Esophagus squamous epithelium (tissue), 5 donors: ENCODE results near the gene MED29. TPM values are rescaled to one million over a fixed set of nuclear protein-coding genes. Genes with fewer than 3 reads are reported as not detected.
A peak's percentile ranks its signal among the peaks of the same experiment; 100 is the strongest.

Experiments used
- DNase-seq: peaks from one replicate; lab custom pipeline; 2025; lab: John Stamatoyannopoulos, UW
- H3K27ac ChIP-seq, 4 donors: fragments of 200-600 bp; sonication (generic); one replicate each; pipeline ENCODE4 v1.5.1; 2016 to 2019; ENCODE audit warnings: mild to moderate bottlenecking in 1 of 4
- H3K27me3 ChIP-seq, 4 donors: fragments of 200-600 bp; sonication (generic); 1 replicate in 3 of 4; 2 replicates in 1 of 4; pipeline versions ENCODE4 v1.5.1 to v1.6.0; 2017 to 2021; ENCODE audit warnings: antibody characterized with exemption in 1 of 4
- H3K36me3 ChIP-seq, 3 donors: fragments of 200-600 bp; sonication (generic); one replicate each; pipeline ENCODE4 v1.5.1; 2016 to 2019
- H3K4me1 ChIP-seq, 3 donors: fragments of 200-600 bp; sonication (generic); one replicate each; pipeline ENCODE4 v1.5.1; 2017 to 2019
- H3K4me3 ChIP-seq, 4 donors: fragments of 200-600 bp; sonication (generic); 1 replicate in 3 of 4; 2 replicates in 1 of 4; pipeline ENCODE4 v1.5.1; 2016 to 2019; ENCODE audit warnings: mild to moderate bottlenecking in 2 of 4, moderate library complexity in 1 of 4
- H3K9me3 ChIP-seq, 3 donors: fragments of 200-600 bp; sonication (generic); one replicate each; pipeline ENCODE4 v1.5.1; 2016 to 2019
- CTCF ChIP-seq, 6 experiments: fragments of 450-650 bp in 4 of 6; fragments of 200-600 bp in 2 of 6; sonication (generic) in 2 of 6; IDR thresholded peaks; one replicate each; pipeline ENCODE4 v1.5.1; 2016 to 2019; ENCODE audit warnings: antibody characterized with exemption in 6 of 6, mild to moderate bottlenecking in 4 of 6, moderate library complexity in 4 of 6
- POLR2A ChIP-seq, 4 donors: fragments of 450-650 bp; IDR thresholded peaks; one replicate each; pipeline ENCODE4 v1.6.1; 2017; ENCODE audit warnings: antibody characterized with exemption in 4 of 4, mild to moderate bottlenecking in 4 of 4, moderate library complexity in 3 of 4
- WGBS, 2 donors: methylation state at CpG; one replicate each; pipeline ENCODE4 v1.1.5; 2018; 5-methylcytosine and 5-hydroxymethylcytosine counted together
- intact Hi-C: fragments of 100-400 bp; cut with DNase I; formaldehyde crosslinking; loops from one replicate; pipeline ENCODE4 v1.15.0; 2022
- total RNA-seq, 4 donors: library from RNA; depleted of rRNA; stranded (reverse); fragments of >200 nt; gene quantifications; one replicate each; pipeline ENCODE4 v1.1.0, GENCODE V29; 2016
- donor health status: DM: yes; HTN: yes; CAD: no.

MED29 gene
- total RNA-seq, 4 donors from 2014 or later, result 11.8 to 20.1 (median 16.5) TPM

GRCh38 chr19:39406656-39407409 lies 15.7 kb downstream of the MED29 start, which contains the start of gene ZFP36:
Gene ZFP36, plus strand, starts transcription at chr19:39406847. Its CDS starts 58 bp downstream, at chr19:39406905.
- Histone ChIP-seq H3K27ac (peak within 1 kb of the TSS; percentile 99), H3K4me3 (peak within 1 kb of the TSS; percentile 76 to 90 (median 79)), H3K27me3 (no peaks in the 10 kb centered on the region), H3K4me1 (peaks cover 37 to 67% (median 52%) of the 10 kb centered on the region in 3 donors), H3K9me3 (no peaks in the 10 kb centered on the region), H3K36me3 (peaks cover 11 to 21% (median 19%) of the 10 kb centered on the region in 3 donors)
- TF ChIP-seq CTCF (IDR thresholded peaks at IDR 0.05), result peak in 3 of 6 experiments; percentile 11 to 26 (median 18)
- peak; percentile 66 to 100 (median 90) for TF ChIP-seq POLR2A (IDR thresholded peaks at IDR 0.05)
- intact Hi-C loops, result no loop called here
- DNase-seq, result peak; percentile 58
- WGBS, 2 donors, result 0 to 4% methylated on average over 5 to 9 of the region's 56 CpGs

GRCh38 chr19:39407410-39407659 lies 16.2 kb downstream of the MED29 start:
- peaks cover 11 to 21% (median 19%) of the 10 kb centered on the region in 3 donors for H3K36me3 ChIP-seq
- intact Hi-C loops, result no loop called here
- WGBS, 2 donors, result 0% methylated on average over 2 to 5 of the region's 14 CpGs
- peak; percentile 39 for DNase-seq
- TF ChIP-seq POLR2A (IDR thresholded peaks at IDR 0.05) (no peak), CTCF (IDR thresholded peaks at IDR 0.05) (no peak)
- peak overlapping the region; percentile 76 to 90 (median 79) for H3K4me3 ChIP-seq
- no peaks in the 10 kb centered on the region for H3K27me3 ChIP-seq
- H3K9me3 ChIP-seq, result no peaks in the 10 kb centered on the region
- H3K4me1 ChIP-seq, result peaks cover 32 to 64% (median 47%) of the 10 kb centered on the region in 3 donors
- peak overlapping the region; percentile 99 for H3K27ac ChIP-seq

- H3K4me1 ChIP-seq, result peaks cover 31 to 63% (median 44%) of the 10 kb centered on the region in 3 donors
- peak in 3 of 4 donors; percentile 48 to 81 (median 52) for TF ChIP-seq POLR2A (IDR thresholded peaks at IDR 0.05)
- peak in 1 of 6 experiments; percentile 7 for TF ChIP-seq CTCF (IDR thresholded peaks at IDR 0.05)
- WGBS, 2 donors, result 8 to 10% methylated on average over 11 to 12 of the region's 40 CpGs
- no peaks in the 10 kb centered on the region for H3K27me3 ChIP-seq
- peak overlapping the region; percentile 99 for H3K27ac ChIP-seq
- intact Hi-C loops, result no loop called here
- H3K36me3 ChIP-seq, result peaks cover 11 to 21% (median 19%) of the 10 kb centered on the region in 3 donors
- DNase-seq, result no peak
- H3K4me3 ChIP-seq, result peak overlapping the region; percentile 76 to 90 (median 79)
- no peaks in the 10 kb centered on the region for H3K9me3 ChIP-seq
Measured at GRCh38 chr19:39407660-39408391, 16.6 kb downstream of the MED29 start.

GRCh38 chr19:39408392-39409207 lies 17.4 kb downstream of the MED29 start:
- Histone ChIP-seq H3K36me3 (peaks cover 11 to 21% (median 19%) of the 10 kb centered on the region in 3 donors), H3K4me3 (peak overlapping the region; percentile 76 to 90 (median 79)), H3K27ac (peak overlapping the region; percentile 99), H3K27me3 (no peaks in the 10 kb centered on the region), H3K4me1 (peaks cover 31 to 63% (median 44%) of the 10 kb centered on the region in 3 donors), H3K9me3 (no peaks in the 10 kb centered on the region)
- intact Hi-C loops, result no loop called here
- WGBS, 2 donors, result 3 to 7% methylated on average over 4 to 15 of the region's 20 CpGs
- TF ChIP-seq CTCF (IDR thresholded peaks at IDR 0.05), result no peak
- peak in 1 of 4 donors; percentile 46 for TF ChIP-seq POLR2A (IDR thresholded peaks at IDR 0.05)
- DNase-seq, result no peak
